Endothelial cell of umbilical vein (primary cell): ENCODE measurements around the gene LMTK2. TPM values are rescaled to one million over a fixed set of nuclear protein-coding genes. Genes with fewer than 3 reads are reported as not detected.

ENCODE experiments used
- BruUV-seq: library from RNA; stranded (reverse); fragments of 400-500 nt; replicated peaks from 2 replicates; lab custom pipeline; 2021; lab: Mats Ljungman, UMichigan
- CTCF ChIA-PET: fragments of 300-600, 350-600 bp; sonication (Branson Sonifier 250); formaldehyde crosslinking; loops from one replicate; lab custom pipeline; 2021; ENCODE audit warnings: antibody characterized with exemption, inconsistent platforms; lab: Charles Lee
- POLR2A ChIA-PET: fragments of 300-600, 350-600 bp; sonication (Branson Sonifier 250); formaldehyde crosslinking; loops from one replicate; lab custom pipeline; 2021; ENCODE audit warnings: antibody characterized with exemption, inconsistent platforms; lab: Charles Lee
- DNase-seq: peaks from one replicate; pipeline ENCODE4 v3.0.0-alpha.2; 2011; ENCODE audit warnings: low read depth, low spot score
- FAIRE-seq: peaks from 2 replicates; lab custom pipeline; 2011; peaks lifted over from hg19 to GRCh38; lab: Jason Lieb, UNC
- H2AFZ ChIP-seq: 2 replicates; pipeline ENCODE4 v1.6.0; 2012; ENCODE audit warnings: low read depth, low read length, control low read depth, inconsistent platforms
- H3K27ac ChIP-seq: 2 replicates; pipeline ENCODE4 v1.5.1; 2011; ENCODE audit warnings: low read depth, mild to moderate bottlenecking, control low read depth, low read length, moderate library complexity; ENCODE audit not compliant: insufficient read depth
- H3K27me3 ChIP-seq, 2 experiments: 2 replicates each; pipeline versions ENCODE4 v1.6.0 to v1.6.1; 2011; ENCODE audit warnings: low read length in 2 of 2, mixed read lengths in 1 of 2; ENCODE audit not compliant: control insufficient read depth in 2 of 2, insufficient read depth in 2 of 2
- H3K36me3 ChIP-seq, 2 experiments: 2 replicates in 1 of 2; 3 replicates in 1 of 2; pipeline ENCODE4 v1.5.1; 2011; ENCODE audit warnings: low read length in 2 of 2, mild to moderate bottlenecking in 1 of 2, moderate library complexity in 1 of 2; ENCODE audit not compliant: control insufficient read depth in 2 of 2, insufficient read depth in 2 of 2; ENCODE audit errors: extremely low read depth in 1 of 2
- H3K4me1 ChIP-seq: 3 replicates; pipeline ENCODE4 v1.5.1; 2011; ENCODE audit warnings: mild to moderate bottlenecking, low read length; ENCODE audit not compliant: control insufficient read depth, insufficient read depth; ENCODE audit errors: extremely low read depth
- H3K4me2 ChIP-seq: 2 replicates; pipeline ENCODE4 v1.6.1; 2011; ENCODE audit warnings: low read length, control low read depth, mixed read lengths; ENCODE audit not compliant: insufficient read depth
- H3K4me3 ChIP-seq, 3 experiments: fragments of 200-600 bp in 1 of 3; sonication (generic), shearing (Covaris generic) in 1 of 3; replicated peaks in 1 of 3; 2 replicates each; pipeline ENCODE4 v1.5.1; 2011 to 2016; ENCODE audit warnings: control low read depth in 3 of 3, low read length in 3 of 3, mild to moderate bottlenecking in 2 of 3, inconsistent platforms in 1 of 3, low read depth in 1 of 3, moderate library complexity in 1 of 3; ENCODE audit not compliant: insufficient read depth in 1 of 3
- H3K79me2 ChIP-seq: 2 replicates; pipeline ENCODE4 v1.6.0; 2012; ENCODE audit warnings: low read length, inconsistent platforms; ENCODE audit not compliant: control insufficient read depth, insufficient read depth
- H3K9ac ChIP-seq: replicated peaks from 2 replicates; pipeline ENCODE3; 2011; ENCODE audit warnings: low read length, control low read depth; ENCODE audit not compliant: insufficient read depth; ENCODE audit errors: extremely low read depth
- H3K9me1 ChIP-seq: replicated peaks from 3 replicates; pipeline ENCODE4 v1.6.0; 2011; ENCODE audit warnings: mild to moderate bottlenecking, low read length; ENCODE audit not compliant: control insufficient read depth, insufficient read depth; ENCODE audit errors: extremely low read depth
- H3K9me3 ChIP-seq: replicated peaks from 2 replicates; pipeline ENCODE4 v1.5.1; 2012; ENCODE audit warnings: low read length, inconsistent platforms; ENCODE audit not compliant: control insufficient read depth, insufficient read depth
- H4K20me1 ChIP-seq: replicated peaks from 2 replicates; pipeline ENCODE3; 2011; ENCODE audit warnings: mild to moderate bottlenecking, low read length; ENCODE audit not compliant: control insufficient read depth, insufficient read depth; ENCODE audit errors: extremely low read depth
- CTCF ChIP-seq, 2 donors: IDR thresholded peaks; 1 replicate in 1 of 2; 2 replicates in 1 of 2; pipeline ENCODE4 v1.5.1; 2011; ENCODE audit warnings: low read length in 2 of 2, mild to moderate bottlenecking in 2 of 2, moderate library complexity in 2 of 2, control low read depth in 1 of 2, inconsistent platforms in 1 of 2, low read depth in 1 of 2; ENCODE audit not compliant: insufficient read depth in 1 of 2; ENCODE audit errors: extremely low read depth in 1 of 2
- EZH2 ChIP-seq: IDR thresholded peaks from 2 replicates; pipeline ENCODE4 v1.6.1; 2012; ENCODE audit warnings: borderline replicate concordance, low read depth, mild to moderate bottlenecking, moderate library complexity, low read length, inconsistent platforms; ENCODE audit not compliant: severe bottlenecking
- FOS ChIP-seq: IDR thresholded peaks from 2 replicates; pipeline ENCODE4 v1.6.1; 2011; ENCODE audit warnings: mild to moderate bottlenecking, low read length, moderate library complexity, borderline replicate concordance; ENCODE audit not compliant: insufficient read depth
- GATA2 ChIP-seq: IDR thresholded peaks from 2 replicates; pipeline ENCODE4 v1.7.0; 2011; ENCODE audit warnings: low read depth, mild to moderate bottlenecking, moderate library complexity, mixed read lengths, low read length; ENCODE audit not compliant: insufficient read length, insufficient read depth
- JUN ChIP-seq: IDR thresholded peaks from 2 replicates; pipeline ENCODE4 v1.6.1; 2011; ENCODE audit warnings: borderline replicate concordance, low read depth; ENCODE audit not compliant: insufficient read length, insufficient read depth
- MAX ChIP-seq: IDR thresholded peaks from 2 replicates; pipeline ENCODE4 v1.6.1; 2011; ENCODE audit not compliant: insufficient read depth, insufficient read length
- MYC ChIP-seq: IDR thresholded peaks from one replicate; pipeline ENCODE4 v1.6.1; 2011; ENCODE audit warnings: mild to moderate bottlenecking, low read depth, low read length
- POLR2A ChIP-seq: IDR thresholded peaks from 2 replicates; pipeline ENCODE4 v1.6.1; 2012; ENCODE audit warnings: low read depth, mild to moderate bottlenecking, control low read depth, low read length
- POLR2AphosphoS5 ChIP-seq: IDR thresholded peaks from 2 replicates; pipeline ENCODE4 v1.6.1; 2012; ENCODE audit warnings: low read depth, mild to moderate bottlenecking, control low read depth, low read length, moderate library complexity; ENCODE audit not compliant: insufficient read depth
- dilution Hi-C: fragments of 300-500 bp; cut with MboI; formaldehyde crosslinking; loops from one replicate; pipeline ENCODE4 v1.15.0; 2019; ENCODE audit warnings: low sequenced_read_pairs; ENCODE audit not compliant: extremely low pct_ligation_motif_present
- intact Hi-C: fragments of 100-400 bp; cut with micrococcal nuclease; formaldehyde crosslinking; loops from one replicate; pipeline ENCODE4 v1.10.0; 2022
- polyA plus RNA-seq, 4 experiments: library from polyadenylated mRNA; depleted of rRNA in 3 of 4; stranded (reverse) in 3 of 4; unstranded in 1 of 4; fragments of >200 nt; gene quantifications; 2 replicates each; pipeline versions ENCODE4 v1.2.1 to v1.2.3, GENCODE V29; 2011 to 2012; ENCODE audit warnings: missing spikeins in 1 of 4
- total RNA-seq: library from RNA; stranded (reverse); gene quantifications from 2 replicates; pipeline ENCODE4 v1.2.3, GENCODE V29; 2021

Gene LMTK2
- total and polyA plus RNA-seq, 2 donors (not counting 3 experiments of a cell fraction or from before 2014, with no cell fraction given) = 5.9 to 13.8 TPM

- Histone ChIP-seq H3K27me3 (no peaks in the 10 kb centered on the region), H4K20me1 (no peaks in the 10 kb centered on the region), H3K27ac (no peak overlapping the region), H3K4me1 (no peaks in the 10 kb centered on the region), H3K4me2 (no peak overlapping the region), H3K79me2 (no peaks in the 10 kb centered on the region), H3K9me3 (no peaks in the 10 kb centered on the region), H3K9ac (no peak overlapping the region), H3K36me3 (peaks cover 5 to 36% of the 10 kb centered on the region in 2 experiments), H3K4me3 (no peak overlapping the region), H2AFZ (no peak overlapping the region), H3K9me1 (no peaks in the 10 kb centered on the region)
- POLR2A ChIA-PET = interaction anchor here (0.6 kb wide), 1 partner anchor 20 kb away, joined by 3 read pairs; no protein-coding TSS in a partner anchor
- DNase-seq (no peak), FAIRE-seq (no peak)
- TF ChIP-seq FOS (no peak), POLR2A (no peak), MAX (no peak), GATA2 (no peak), JUN (no peak)
- dilution Hi-C loops = no loop called here
- intact Hi-C loops = no loop called here
- no TSS peak for BruUV-seq
- CTCF ChIA-PET = no interaction called here
Measured at GRCh38 chr7:98236355-98237185, 129.9 kb downstream of the LMTK2 start.

GRCh38 chr7:98238076-98238475, 131.4 kb downstream of the LMTK2 start:
- ChIA-PET CTCF (no interaction called here), POLR2A (no interaction called here)
- Histone ChIP-seq H3K4me1 (no peaks in the 10 kb centered on the region), H3K9ac (no peak overlapping the region), H3K9me1 (no peaks in the 10 kb centered on the region), H3K79me2 (no peaks in the 10 kb centered on the region), H3K27me3 (no peaks in the 10 kb centered on the region), H3K9me3 (no peaks in the 10 kb centered on the region), H4K20me1 (no peaks in the 10 kb centered on the region), H3K4me3 (no peak overlapping the region), H2AFZ (no peak overlapping the region), H3K27ac (no peak overlapping the region), H3K36me3 (peaks cover 8 to 33% of the 10 kb centered on the region in 2 experiments), H3K4me2 (no peak overlapping the region)
- BruUV-seq = no TSS peak
- dilution Hi-C loops (no loop called here), intact Hi-C loops (no loop called here)
- FAIRE-seq = no peak
- no peak for DNase-seq
- TF ChIP-seq JUN (no peak), POLR2A (no peak), EZH2 (no peak), CTCF (IDR thresholded peaks at IDR 0.05; ENCODE audit: extremely low read depth in 1 of 2, insufficient read depth in 1 of 2, low read depth in 1 of 2, low read length in 2 of 2) (no peak), MAX (no peak), MYC (no peak), FOS (no peak), GATA2 (no peak), POLR2AphosphoS5 (no peak)
